Kidney (tissue), 14 donors: ENCODE data around the gene ARFGEF3. TPM values are rescaled to one million over a fixed set of nuclear protein-coding genes. Genes with fewer than 3 reads are reported as not detected.
A peak's percentile ranks its signal among the peaks of the same experiment; 100 is the strongest.

Experiments used
- DNase-seq, 5 donors: peaks; one replicate each; pipeline ENCODE4 v3.0.0-alpha.2; 2013 to 2020
- FAIRE-seq: peaks from 2 replicates; lab custom pipeline; 2012; peaks lifted over from hg19 to GRCh38; lab: Jason Lieb, UNC
- H3K27ac ChIP-seq, 2 donors: one replicate each; pipeline ENCODE4 v1.7.0; 2013; ENCODE audit warnings: low read depth in 2 of 2, low read length in 2 of 2, inconsistent platforms in 1 of 2
- H3K27me3 ChIP-seq: one replicate; pipeline ENCODE4 v1.7.1; 2013; ENCODE audit warnings: low read length, inconsistent platforms; ENCODE audit not compliant: control insufficient read depth, insufficient read depth
- H3K36me3 ChIP-seq, 3 donors: one replicate each; pipeline versions ENCODE4 v1.7.0 to v1.7.1; 2013; ENCODE audit warnings: low read length in 3 of 3, control low read depth in 1 of 3, inconsistent platforms in 1 of 3; ENCODE audit not compliant: insufficient read depth in 3 of 3, control insufficient read depth in 2 of 3
- H3K4me1 ChIP-seq, 3 donors: one replicate each; pipeline versions ENCODE4 v1.7.0 to v1.7.1; 2013; ENCODE audit warnings: low read length in 3 of 3, inconsistent platforms in 1 of 3, low read depth in 1 of 3; ENCODE audit not compliant: control insufficient read depth in 2 of 3, insufficient read depth in 2 of 3
- H3K4me3 ChIP-seq, 3 donors: one replicate each; pipeline versions ENCODE4 v1.7.0 to v1.8.1; 2013; ENCODE audit warnings: low read length in 3 of 3, control low read depth in 1 of 3, inconsistent platforms in 1 of 3
- H3K9ac ChIP-seq, 3 donors: one replicate each; pipeline versions ENCODE4 v1.7.0 to v1.7.1; 2013; ENCODE audit warnings: low read length in 3 of 3, control low read depth in 1 of 3, inconsistent platforms in 1 of 3
- H3K9me3 ChIP-seq, 3 donors: one replicate each; pipeline versions ENCODE4 v1.7.0 to v1.7.1; 2013; ENCODE audit warnings: low read length in 3 of 3, control low read depth in 1 of 3, inconsistent platforms in 1 of 3; ENCODE audit not compliant: control insufficient read depth in 2 of 3, insufficient read depth in 1 of 3
- CTCF ChIP-seq: IDR thresholded peaks from 3 replicates; pipeline ENCODE4 v1.5.1; 2012; ENCODE audit warnings: mild to moderate bottlenecking, moderate library complexity, borderline replicate concordance; ENCODE audit not compliant: insufficient read depth; ENCODE audit errors: extremely low read depth
- intact Hi-C: fragments of 100-400 bp; cut with DNase I; formaldehyde crosslinking; loops from one replicate; pipeline ENCODE4 v1.11.1; 2022
- polyA plus RNA-seq: library from polyadenylated mRNA; stranded (reverse); fragments of 350-450 nt; fragmentation: Illumina TruSeq; extraction: RNeasy Lipid Tissue Mini Kit (QIAGEN cat#74804); gene quantifications from one replicate; pipeline ENCODE4 v1.2.3, GENCODE V29; 2014; ENCODE audit warnings: low read depth, low replicate concordance; ENCODE audit not compliant: insufficient read depth
- total RNA-seq: library from RNA; stranded (reverse); fragmentation: NEBNext Ultra II Directional; extraction: Animal tissue kit (Norgen Biotek cat#: 25700); gene quantifications from one replicate; pipeline ENCODE4 v1.2.1, GENCODE V29; 2021
- donor health status: control.
- donor health status: control.
- donor health status: control.
- donor health status: control.
- donor health status: control.
- donor health status: DM: yes; HTN: yes; CAD: no.
- donor health status: Normal renal cell carcinoma (clear cell type).

ARFGEF3 gene
- total and polyA plus RNA-seq, 2 donors from 2014 or later = 1.2 to 7.8 TPM

- H3K4me3 ChIP-seq = peak overlapping the region in 2 of 3 donors; percentile 14 to 15
- no peak overlapping the region for H3K27ac ChIP-seq
- no peaks in the 10 kb centered on the region for H3K36me3 ChIP-seq
- intact Hi-C loops = no loop called here
- DNase-seq = no peak
- no peak for FAIRE-seq
- H3K27me3 ChIP-seq = no peaks in the 10 kb centered on the region
- TF ChIP-seq CTCF = no peak
- H3K9ac ChIP-seq = no peak overlapping the region
- H3K9me3 ChIP-seq = no peaks in the 10 kb centered on the region
- no peaks in the 10 kb centered on the region for H3K4me1 ChIP-seq
These were observed 106.5 kb downstream of the ARFGEF3 start for GRCh38 chr6:138267971-138268895.

- no peak overlapping the region for H3K9ac ChIP-seq
- DNase-seq (no peak), FAIRE-seq (no peak)
- intact Hi-C loops = no loop called here
- H3K36me3 ChIP-seq = no peaks in the 10 kb centered on the region
- TF ChIP-seq CTCF = no peak
- no peaks in the 10 kb centered on the region for H3K9me3 ChIP-seq
- H3K27me3 ChIP-seq = no peaks in the 10 kb centered on the region
- H3K4me3 ChIP-seq = no peak overlapping the region
- no peaks in the 10 kb centered on the region for H3K4me1 ChIP-seq
- H3K27ac ChIP-seq = no peak overlapping the region
These were observed 109.7 kb downstream of the ARFGEF3 start for GRCh38 chr6:138271451-138271850.

- Histone ChIP-seq H3K9me3 (no peaks in the 10 kb centered on the region), H3K9ac (no peak overlapping the region), H3K4me1 (no peaks in the 10 kb centered on the region), H3K4me3 (no peak overlapping the region), H3K27me3 (no peaks in the 10 kb centered on the region), H3K27ac (no peak overlapping the region), H3K36me3 (no peaks in the 10 kb centered on the region)
- intact Hi-C loops = no loop called here
- no peak for DNase-seq
- TF ChIP-seq CTCF = no peak
- no peak for FAIRE-seq
These were observed 111.0 kb downstream of the ARFGEF3 start for GRCh38 chr6:138272533-138273315.
